GM10248 (cell line): Measurements from ENCODE around the gene DCN.

ENCODE experiments used
- CTCF ChIA-PET: fragments of 300-600 bp; sonication (Branson Sonifier 250); formaldehyde crosslinking; extraction: SDS; loops from one replicate; lab custom pipeline; 2021; ENCODE audit warnings: antibody characterized with exemption; lab: Yijun Ruan, JAX
- POLR2A ChIA-PET: fragments of 350-650 bp; sonication (Branson Sonifier 250); formaldehyde crosslinking; extraction: SDS; loops from one replicate; lab custom pipeline; 2020; ENCODE audit warnings: antibody characterized with exemption; lab: Yijun Ruan, JAX
- DNase-seq: peaks from one replicate; pipeline ENCODE4 v3.0.0; 2012; ENCODE audit errors: extremely low spot score
- TF ChIP-seq, protein P1 (sequence below): IDR thresholded peaks from 2 replicates; pipeline ENCODE4 v1.5.1; 2012; ENCODE audit warnings: mild to moderate bottlenecking, low read depth; ENCODE audit errors: extremely low read depth, missing control alignments, control extremely low read depth

Gene DCN, protein sequence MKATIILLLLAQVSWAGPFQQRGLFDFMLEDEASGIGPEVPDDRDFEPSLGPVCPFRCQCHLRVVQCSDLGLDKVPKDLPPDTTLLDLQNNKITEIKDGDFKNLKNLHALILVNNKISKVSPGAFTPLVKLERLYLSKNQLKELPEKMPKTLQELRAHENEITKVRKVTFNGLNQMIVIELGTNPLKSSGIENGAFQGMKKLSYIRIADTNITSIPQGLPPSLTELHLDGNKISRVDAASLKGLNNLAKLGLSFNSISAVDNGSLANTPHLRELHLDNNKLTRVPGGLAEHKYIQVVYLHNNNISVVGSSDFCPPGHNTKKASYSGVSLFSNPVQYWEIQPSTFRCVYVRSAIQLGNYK

DNA sequence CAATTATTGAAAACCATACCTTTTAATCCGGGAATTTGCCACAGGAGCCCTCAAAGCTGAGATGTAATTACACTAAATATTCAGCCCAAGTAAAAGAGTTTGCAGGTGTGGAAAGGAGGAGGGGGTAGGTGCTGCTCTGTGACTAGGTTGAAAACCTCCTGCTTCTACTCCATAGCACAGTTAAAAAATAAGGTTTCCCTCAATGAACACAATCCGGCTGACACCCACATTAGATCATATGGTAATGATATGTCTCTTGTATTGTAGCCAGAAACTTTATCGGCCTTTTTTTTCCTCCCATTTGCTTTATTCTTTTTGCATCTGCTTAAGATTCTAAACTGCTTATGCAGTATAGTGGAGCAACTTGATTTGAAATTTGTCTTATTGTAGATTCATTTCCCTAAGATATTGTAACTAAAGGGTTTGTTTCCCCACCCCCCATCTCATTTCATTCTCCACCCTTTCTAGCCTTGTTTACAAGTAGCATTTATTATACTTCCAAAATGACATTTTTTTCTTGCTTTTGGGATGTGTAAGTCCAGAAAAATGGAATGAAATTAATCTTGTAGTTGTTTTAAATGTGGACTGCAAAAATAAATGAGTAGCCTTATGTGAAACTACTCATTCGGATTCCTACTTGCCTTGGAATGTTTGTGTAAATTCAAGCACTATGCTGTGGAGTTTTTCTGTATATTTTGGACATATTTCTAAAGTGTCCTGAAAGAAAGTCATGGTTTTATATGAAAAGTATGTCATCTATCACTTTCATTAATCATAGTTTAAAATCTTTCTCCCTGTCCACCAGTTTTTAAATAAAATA lies at the start of gene DCN:
DCN (minus strand) TSS at position 182 of the 820 bp plus-strand sequence. CDS start 4,265 bp downstream, outside the sequence.
- POLR2A ChIA-PET, result no interaction called here
- CTCF ChIA-PET, result no interaction called here
- no peak for DNase-seq
- TF ChIP-seq, protein P1, sequence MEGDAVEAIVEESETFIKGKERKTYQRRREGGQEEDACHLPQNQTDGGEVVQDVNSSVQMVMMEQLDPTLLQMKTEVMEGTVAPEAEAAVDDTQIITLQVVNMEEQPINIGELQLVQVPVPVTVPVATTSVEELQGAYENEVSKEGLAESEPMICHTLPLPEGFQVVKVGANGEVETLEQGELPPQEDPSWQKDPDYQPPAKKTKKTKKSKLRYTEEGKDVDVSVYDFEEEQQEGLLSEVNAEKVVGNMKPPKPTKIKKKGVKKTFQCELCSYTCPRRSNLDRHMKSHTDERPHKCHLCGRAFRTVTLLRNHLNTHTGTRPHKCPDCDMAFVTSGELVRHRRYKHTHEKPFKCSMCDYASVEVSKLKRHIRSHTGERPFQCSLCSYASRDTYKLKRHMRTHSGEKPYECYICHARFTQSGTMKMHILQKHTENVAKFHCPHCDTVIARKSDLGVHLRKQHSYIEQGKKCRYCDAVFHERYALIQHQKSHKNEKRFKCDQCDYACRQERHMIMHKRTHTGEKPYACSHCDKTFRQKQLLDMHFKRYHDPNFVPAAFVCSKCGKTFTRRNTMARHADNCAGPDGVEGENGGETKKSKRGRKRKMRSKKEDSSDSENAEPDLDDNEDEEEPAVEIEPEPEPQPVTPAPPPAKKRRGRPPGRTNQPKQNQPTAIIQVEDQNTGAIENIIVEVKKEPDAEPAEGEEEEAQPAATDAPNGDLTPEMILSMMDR, result no peak

DNA sequence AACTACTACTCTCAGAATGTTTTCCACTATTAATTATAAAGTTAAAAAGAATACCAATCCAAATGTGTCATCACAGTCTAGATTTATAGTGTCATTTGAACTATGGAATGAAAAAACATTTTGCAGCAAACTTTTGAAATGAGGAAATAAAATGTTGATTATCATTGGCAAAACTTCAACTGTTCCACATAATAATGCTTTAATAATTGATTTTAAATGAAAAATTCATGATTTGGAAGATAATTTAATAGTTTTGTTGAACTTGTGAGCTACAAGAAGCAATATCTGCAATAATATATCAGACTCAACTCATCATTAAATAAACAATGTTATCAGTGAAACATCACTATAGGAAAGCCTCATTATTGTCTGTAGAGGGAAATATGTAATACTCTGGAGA lies 48.2 kb upstream of the DCN start:
- TF ChIP-seq, protein P1, result no peak
- ChIA-PET POLR2A (no interaction called here), CTCF (interaction anchor here (0.9 kb wide), 1 partner anchor 12 kb away, joined by 4 read pairs; no protein-coding TSS in a partner anchor)
- DNase-seq, result no peak

DNA sequence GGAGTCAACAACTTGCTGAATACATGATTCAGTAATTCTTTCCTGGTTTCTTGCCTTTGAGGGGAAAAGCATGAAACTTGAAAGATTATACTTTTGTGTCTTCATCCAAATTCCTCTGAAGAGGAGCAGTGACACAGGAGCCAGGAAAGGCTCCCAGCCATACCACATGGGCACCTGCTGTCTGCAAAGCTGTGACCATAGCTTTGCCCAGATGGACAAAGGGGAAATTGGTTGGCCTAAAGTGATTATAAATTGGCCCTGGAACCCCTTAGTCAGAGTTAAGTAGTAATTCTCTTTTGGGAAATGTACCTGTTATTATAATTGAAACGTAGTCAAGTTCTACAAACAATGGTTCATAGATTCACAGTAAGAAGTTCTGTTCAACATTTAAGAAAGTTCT lies 44.3 kb upstream of the DCN start:
- DNase-seq, result no peak
- CTCF ChIA-PET, result interaction anchor here (1.2 to 1.4 kb wide), 2 partner anchors 9 to 45 kb away, joined by 3 to 5 read pairs; no protein-coding TSS in a partner anchor
- TF ChIP-seq, protein P1, result no peak

DNA sequence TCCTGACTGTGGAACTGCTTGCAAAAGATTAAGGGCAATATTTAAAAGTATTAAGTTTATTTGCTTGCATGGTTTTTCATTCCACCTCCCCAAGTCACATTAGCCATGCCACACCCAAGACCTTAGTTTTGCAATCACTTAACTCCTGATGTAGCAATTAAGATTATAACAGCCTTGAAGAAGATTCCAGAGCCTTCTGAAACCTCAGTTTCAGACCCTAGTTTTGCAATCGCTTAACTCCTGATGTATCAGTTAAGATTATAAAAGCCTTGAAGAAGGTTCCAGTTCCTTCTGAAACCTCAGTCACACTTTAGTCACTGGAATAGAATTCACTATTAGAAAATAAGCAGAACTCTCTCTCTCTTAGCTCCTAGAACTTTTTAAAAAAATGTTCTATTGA lies 42.7 kb upstream of the DCN start:
- DNase-seq, result no peak
- POLR2A ChIA-PET, result no interaction called here
- TF ChIP-seq, protein P1, result no peak
- CTCF ChIA-PET, result no interaction called here

More for the DNA sequence above, 44.3 kb upstream of the DCN start:
- POLR2A ChIA-PET, result no interaction called here

DNA sequence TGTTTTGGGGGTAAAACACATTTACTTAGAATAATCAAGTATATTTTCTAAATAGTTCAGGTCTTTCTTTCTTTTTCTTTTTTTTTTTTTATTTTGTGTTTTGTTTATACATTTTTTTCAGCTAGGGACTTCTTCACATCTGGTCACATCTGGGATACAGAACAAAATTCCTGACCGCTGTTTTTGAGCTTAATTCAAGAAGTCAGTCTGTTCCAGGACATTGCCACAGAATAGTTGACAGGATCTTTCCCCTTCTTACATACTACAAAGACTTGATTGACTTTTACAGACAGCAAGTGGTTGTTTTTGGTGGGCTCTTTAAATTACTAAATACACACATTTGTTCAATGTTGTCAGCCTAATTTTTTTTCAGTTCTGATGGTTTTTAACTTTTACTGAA lies 41.8 kb upstream of the DCN start:
- ChIA-PET POLR2A (no interaction called here), CTCF (no interaction called here)
- DNase-seq, result no peak
- TF ChIP-seq, protein P1, result no peak

DNA sequence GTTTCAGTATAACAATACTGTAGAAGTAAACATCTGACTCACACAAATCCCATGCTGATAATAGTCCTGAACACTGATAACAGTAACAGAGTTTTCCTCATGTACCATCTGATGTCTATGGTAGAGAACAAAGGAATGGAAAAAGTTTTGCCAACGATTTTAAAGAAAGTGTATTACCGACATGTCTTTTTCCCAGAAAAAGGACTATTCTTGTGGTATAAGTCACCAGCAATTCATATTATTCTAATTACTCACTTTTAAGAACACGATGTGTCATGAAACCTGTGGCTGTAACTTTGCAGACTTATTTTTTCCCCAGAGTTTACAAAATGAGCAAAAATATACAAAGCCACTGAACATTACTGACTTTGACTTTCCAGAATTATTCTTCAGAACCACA lies 40.1 kb upstream of the DCN start:
- no peak for DNase-seq
- ChIA-PET CTCF (no interaction called here), POLR2A (no interaction called here)
- TF ChIP-seq, protein P1, result no peak
